B cell (primary cell): Measurements from ENCODE around the gene ARMC10.

Source experiments
- EZH2 ChIP-seq: IDR thresholded peaks from 2 replicates; pipeline ENCODE4 v1.6.1; 2012; ENCODE audit warnings: borderline replicate concordance, low read depth, mild to moderate bottlenecking, moderate library complexity, low read length; ENCODE audit not compliant: insufficient read depth, poor library complexity, severe bottlenecking
- TF ChIP-seq, protein P1 (sequence below): fragments of 200-600 bp; IDR thresholded peaks from one replicate; pipeline ENCODE4 v1.8.0; 2022; ENCODE audit warnings: antibody characterized with exemption, mild to moderate bottlenecking

GRCh38 chr7:103127006-103127405 lies 52.1 kb downstream of the ARMC10 start:
- TF ChIP-seq, protein P1, sequence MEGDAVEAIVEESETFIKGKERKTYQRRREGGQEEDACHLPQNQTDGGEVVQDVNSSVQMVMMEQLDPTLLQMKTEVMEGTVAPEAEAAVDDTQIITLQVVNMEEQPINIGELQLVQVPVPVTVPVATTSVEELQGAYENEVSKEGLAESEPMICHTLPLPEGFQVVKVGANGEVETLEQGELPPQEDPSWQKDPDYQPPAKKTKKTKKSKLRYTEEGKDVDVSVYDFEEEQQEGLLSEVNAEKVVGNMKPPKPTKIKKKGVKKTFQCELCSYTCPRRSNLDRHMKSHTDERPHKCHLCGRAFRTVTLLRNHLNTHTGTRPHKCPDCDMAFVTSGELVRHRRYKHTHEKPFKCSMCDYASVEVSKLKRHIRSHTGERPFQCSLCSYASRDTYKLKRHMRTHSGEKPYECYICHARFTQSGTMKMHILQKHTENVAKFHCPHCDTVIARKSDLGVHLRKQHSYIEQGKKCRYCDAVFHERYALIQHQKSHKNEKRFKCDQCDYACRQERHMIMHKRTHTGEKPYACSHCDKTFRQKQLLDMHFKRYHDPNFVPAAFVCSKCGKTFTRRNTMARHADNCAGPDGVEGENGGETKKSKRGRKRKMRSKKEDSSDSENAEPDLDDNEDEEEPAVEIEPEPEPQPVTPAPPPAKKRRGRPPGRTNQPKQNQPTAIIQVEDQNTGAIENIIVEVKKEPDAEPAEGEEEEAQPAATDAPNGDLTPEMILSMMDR, result no peak
- TF ChIP-seq EZH2, result no peak
